ENCODE data around the gene CORIN. TPM values are rescaled to one million over a fixed set of nuclear protein-coding genes. Genes with fewer than 3 reads are reported as not detected.

The CORIN gene
- total and polyA plus RNA-seq, 2 of the 13 experiments (the other 11 are each of a cell fraction or from before 2014, with no cell fraction given) = 0.84 to 1.2 TPM

- intact Hi-C loops (cut with micrococcal nuclease; ENCODE audit: unreplicated experiment) = no loop called here
- POLR2A ChIA-PET = no interaction called here
These were observed 213.8 kb downstream of the CORIN start for GRCh38 chr4:47624031-47624441.

GRCh38 chr4:47621181-47621580 lies 216.7 kb downstream of the CORIN start:
- H3K27me3 ChIP-seq (ENCODE audit: control insufficient read depth in 1 of 2, insufficient read depth in 2 of 2, low read length in 2 of 2) = no peaks in the 10 kb centered on the region
- H3K27ac ChIP-seq (ENCODE audit: extremely low read length, insufficient read depth, low read length) = no peak overlapping the region
- H3K4me3 ChIP-seq (replicated peaks in 1 of 3; ENCODE audit: insufficient read depth in 1 of 3, low read depth in 2 of 3, low read length in 3 of 3) = no peak overlapping the region
- in situ Hi-C loops (cut with HindIII; ENCODE audit: extremely low pct_ligation_motif_present, low pct_unique_long_range_greater_than_20kb) (no loop called here), intact Hi-C loops (cut with micrococcal nuclease; ENCODE audit: unreplicated experiment) (no loop called here)
- ATAC-seq (no peak), FAIRE-seq (no peak), DNase-seq (ENCODE audit: low spot score) (no peak)
- H3K79me2 ChIP-seq (ENCODE audit: insufficient read depth, low read length) = no peaks in the 10 kb centered on the region
- CTCF ChIA-PET (ENCODE audit: low intra/inter-chr PET ratio, low total read pairs) = no interaction called here
- no TSS peak for BruUV-seq (replicated peaks)
- H4K20me1 ChIP-seq (ENCODE audit: insufficient read depth, low read length) = no peaks in the 10 kb centered on the region
- no peak overlapping the region for H3K9ac ChIP-seq (ENCODE audit: insufficient read depth, low read depth, low read length)
- 0% methylated on average over 1 of the region's 1 CpG for WGBS (ENCODE audit: low lambda C conversion rate)
- POLR2A ChIA-PET = no interaction called here
- no peak overlapping the region for H2AFZ ChIP-seq (ENCODE audit: low read length)
- H3K9me3 ChIP-seq (ENCODE audit: low read length) = no peaks in the 10 kb centered on the region
- no peak overlapping the region for H3K4me2 ChIP-seq (ENCODE audit: low read depth, low read length)
- H3K4me1 ChIP-seq (ENCODE audit: insufficient read depth, low read length) = no peaks in the 10 kb centered on the region
- H3K36me3 ChIP-seq (replicated peaks in 1 of 2; ENCODE audit: control insufficient read depth in 1 of 2, insufficient read depth in 2 of 2, low read length in 2 of 2) = no peaks in the 10 kb centered on the region
- TF ChIP-seq SNAPC4 (CRISPR knock-in tag; IDR thresholded peaks at IDR 0.05) (no peak), ZNF652 (CRISPR knock-in tag; IDR thresholded peaks at IDR 0.05; ENCODE audit: borderline replicate concordance, low read depth) (no peak), NFRKB (IDR thresholded peaks at IDR 0.05) (no peak), MBD4 (IDR thresholded peaks at IDR 0.05; ENCODE audit: borderline replicate concordance, low read length) (no peak), THAP9 (CRISPR knock-in tag; IDR thresholded peaks at IDR 0.05; ENCODE audit: borderline replicate concordance) (no peak), SMARCE1 (IDR thresholded peaks at IDR 0.05; ENCODE audit: borderline replicate concordance) (no peak), ZNF180 (CRISPR knock-in tag; IDR thresholded peaks at IDR 0.05; ENCODE audit: borderline replicate concordance, low read depth) (no peak), ZNF446 (CRISPR knock-in tag; IDR thresholded peaks at IDR 0.05) (no peak), TAF15 (IDR thresholded peaks at IDR 0.05; ENCODE audit: low read depth, low read length, poor library complexity, severe bottlenecking) (no peak), HES4 (CRISPR knock-in tag; IDR thresholded peaks at IDR 0.05; ENCODE audit: borderline replicate concordance) (no peak), PAF1 (CRISPR knock-in tag; IDR thresholded peaks at IDR 0.05) (no peak)

More at GRCh38 chr4:47624031-47624441, 213.8 kb downstream of the CORIN start:
- in situ Hi-C loops (cut with HindIII; ENCODE audit: extremely low pct_ligation_motif_present, low pct_unique_long_range_greater_than_20kb) = no loop called here
- FAIRE-seq = no peak
- ATAC-seq = no peak
- H3K36me3 ChIP-seq (replicated peaks in 1 of 2; ENCODE audit: control insufficient read depth in 1 of 2, insufficient read depth in 2 of 2, low read length in 2 of 2) = no peaks in the 10 kb centered on the region
- H3K9ac ChIP-seq (ENCODE audit: insufficient read depth, low read depth, low read length) = no peak overlapping the region
- H4K20me1 ChIP-seq (ENCODE audit: insufficient read depth, low read length) = no peaks in the 10 kb centered on the region
- no peak overlapping the region for H3K4me3 ChIP-seq (replicated peaks in 1 of 3; ENCODE audit: insufficient read depth in 1 of 3, low read depth in 2 of 3, low read length in 3 of 3)
- CTCF ChIA-PET (ENCODE audit: low intra/inter-chr PET ratio, low total read pairs) = no interaction called here
- TF ChIP-seq ZNF10 (CRISPR knock-in tag; IDR thresholded peaks at IDR 0.05; ENCODE audit: borderline replicate concordance, low read depth) = no peak
- no peak for TF ChIP-seq ZBTB8A (CRISPR knock-in tag; IDR thresholded peaks at IDR 0.05; ENCODE audit: borderline replicate concordance, low read depth)
- no peak for TF ChIP-seq ZNF781 (CRISPR knock-in tag; IDR thresholded peaks at IDR 0.05; ENCODE audit: borderline replicate concordance, not compliant biosample characterization)
- TF ChIP-seq CREM (IDR thresholded peaks at IDR 0.05) = no peak
- no peak for TF ChIP-seq CREM (CRISPR knock-in tag; IDR thresholded peaks at IDR 0.05)
- H3K79me2 ChIP-seq (ENCODE audit: insufficient read depth, low read length) = no peaks in the 10 kb centered on the region
- no peaks in the 10 kb centered on the region for H3K9me3 ChIP-seq (ENCODE audit: low read length)
- DNase-seq (ENCODE audit: low spot score) = no peak
- no peaks in the 10 kb centered on the region for H3K27me3 ChIP-seq (ENCODE audit: control insufficient read depth in 1 of 2, insufficient read depth in 2 of 2, low read length in 2 of 2)
- no peak overlapping the region for H2AFZ ChIP-seq (ENCODE audit: low read length)
- no peak overlapping the region for H3K4me2 ChIP-seq (ENCODE audit: low read depth, low read length)
- no peaks in the 10 kb centered on the region for H3K4me1 ChIP-seq (ENCODE audit: insufficient read depth, low read length)
- H3K27ac ChIP-seq (ENCODE audit: extremely low read length, insufficient read depth, low read length) = no peak overlapping the region
- no TSS peak for BruUV-seq (replicated peaks)

Data from HepG2 (cell line).